MM.1S (cell line): Measurements from ENCODE around the gene PRKCE.

Source experiments
- CTCF ChIP-seq: fragments of 300-600 bp; sonication (generic); IDR thresholded peaks from 2 replicates; pipeline ENCODE4 v1.5.1; 2016; ENCODE audit warnings: antibody characterized with exemption, low read length, mixed read lengths
- EZH2 ChIP-seq: fragments of 300-600 bp; sonication (generic); optimal IDR thresholded peaks from 2 replicates; pipeline ENCODE3; 2017; ENCODE audit warnings: low read depth, mild to moderate bottlenecking, antibody characterized with exemption, low read length, mixed read lengths
- EZH2phosphoT487 ChIP-seq: fragments of 300-600 bp; sonication (generic); IDR thresholded peaks from 2 replicates; pipeline ENCODE4 v1.6.1; 2018; ENCODE audit warnings: antibody characterized with exemption, low read length

DNA sequence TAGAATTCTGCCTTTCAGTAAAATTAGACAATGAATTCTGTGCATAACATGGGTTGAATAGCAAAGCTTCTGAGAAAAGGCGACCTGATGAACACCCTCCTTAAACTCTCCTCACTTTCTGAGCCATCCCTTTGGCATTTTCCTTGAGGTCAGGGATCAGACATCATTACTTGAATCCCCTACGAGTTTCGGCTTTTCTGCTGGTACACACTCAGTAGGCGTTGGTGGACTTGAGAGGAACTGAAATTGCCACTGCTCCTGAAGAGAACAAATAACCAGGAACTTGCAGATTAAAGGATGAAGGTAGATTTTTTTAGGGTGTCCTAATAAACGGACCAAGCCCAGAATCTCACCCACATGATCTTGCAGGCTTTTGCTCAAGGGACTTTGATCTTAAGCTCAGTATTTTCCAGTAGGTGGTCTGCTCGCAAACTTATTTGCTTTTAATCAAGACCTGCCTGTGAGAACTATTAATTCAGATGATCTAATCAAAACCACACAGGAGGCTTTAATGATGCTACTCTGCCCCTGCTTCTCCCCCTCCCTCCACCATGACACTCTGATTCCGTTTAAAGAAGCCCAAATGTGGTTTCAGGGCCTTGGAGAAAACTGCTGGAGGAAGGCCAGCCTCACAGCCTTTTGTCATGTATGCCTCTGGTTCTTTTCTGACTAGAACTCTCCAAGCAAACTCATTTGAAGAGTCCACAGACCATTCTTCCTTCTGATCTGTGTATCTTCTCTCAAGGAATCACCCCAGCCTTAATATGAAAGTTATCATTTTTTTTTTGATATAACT is 124.9 kb downstream of the PRKCE start:
- TF ChIP-seq EZH2phosphoT487 (no peak), CTCF (no peak), EZH2 (no peak)
